ENCODE data around the gene NCAPH2. TPM values are rescaled to one million over a fixed set of nuclear protein-coding genes. Genes with fewer than 3 reads are reported as not detected.

NCAPH2 gene
- total and polyA plus RNA-seq, 2 of the 13 experiments (the other 11 are each of a cell fraction or from before 2014, with no cell fraction given): 28.1 to 64.4 TPM

DNA sequence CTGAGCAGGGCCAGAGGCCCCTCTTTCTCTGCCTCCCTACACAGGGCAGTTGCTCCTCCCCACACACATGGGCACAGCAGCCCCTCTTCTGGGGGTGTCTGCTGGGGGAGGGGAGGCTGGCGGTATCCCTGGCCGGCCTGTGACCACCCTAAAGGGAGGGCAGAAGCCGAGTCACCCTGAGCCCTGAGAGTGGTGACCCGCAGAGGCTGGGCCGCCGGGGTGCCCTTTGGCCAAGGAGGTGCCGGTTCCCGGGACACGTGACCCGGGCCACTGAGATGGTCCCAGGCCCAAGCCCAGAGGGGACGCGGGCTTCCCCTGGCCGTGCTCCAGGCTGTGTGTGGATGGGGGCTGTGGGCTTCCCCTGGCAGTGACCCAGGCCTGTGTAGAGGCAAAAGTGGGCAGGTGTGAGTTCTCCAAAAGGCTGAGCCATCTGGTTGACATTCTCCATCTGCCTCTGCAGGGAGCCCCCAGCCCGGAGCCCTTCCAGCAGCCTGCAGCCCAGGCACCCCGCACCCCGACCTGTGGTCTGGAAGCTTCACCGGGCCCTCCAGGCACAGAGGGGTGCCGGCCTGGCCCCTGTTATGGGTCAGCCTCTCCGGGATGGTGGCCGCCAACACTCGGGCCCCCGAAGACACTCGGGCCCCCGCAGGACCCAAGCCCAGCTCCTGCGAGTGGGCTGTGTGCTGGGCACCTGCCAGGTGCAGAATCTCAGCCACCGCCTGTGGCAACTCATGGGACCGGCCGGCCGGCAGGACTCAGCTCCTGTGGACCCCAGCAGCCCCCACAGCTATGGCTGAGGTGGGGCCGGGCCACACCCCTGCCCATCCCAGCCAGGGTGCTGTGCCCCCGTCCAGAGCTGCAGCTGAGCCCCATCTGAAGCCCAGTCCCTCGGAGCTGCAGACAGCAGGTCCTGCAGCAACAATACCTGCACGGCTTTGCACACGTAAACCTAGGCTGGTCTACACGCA lies 25.6 kb upstream of the NCAPH2 start (continued):
- TF ChIP-seq, protein P1, sequence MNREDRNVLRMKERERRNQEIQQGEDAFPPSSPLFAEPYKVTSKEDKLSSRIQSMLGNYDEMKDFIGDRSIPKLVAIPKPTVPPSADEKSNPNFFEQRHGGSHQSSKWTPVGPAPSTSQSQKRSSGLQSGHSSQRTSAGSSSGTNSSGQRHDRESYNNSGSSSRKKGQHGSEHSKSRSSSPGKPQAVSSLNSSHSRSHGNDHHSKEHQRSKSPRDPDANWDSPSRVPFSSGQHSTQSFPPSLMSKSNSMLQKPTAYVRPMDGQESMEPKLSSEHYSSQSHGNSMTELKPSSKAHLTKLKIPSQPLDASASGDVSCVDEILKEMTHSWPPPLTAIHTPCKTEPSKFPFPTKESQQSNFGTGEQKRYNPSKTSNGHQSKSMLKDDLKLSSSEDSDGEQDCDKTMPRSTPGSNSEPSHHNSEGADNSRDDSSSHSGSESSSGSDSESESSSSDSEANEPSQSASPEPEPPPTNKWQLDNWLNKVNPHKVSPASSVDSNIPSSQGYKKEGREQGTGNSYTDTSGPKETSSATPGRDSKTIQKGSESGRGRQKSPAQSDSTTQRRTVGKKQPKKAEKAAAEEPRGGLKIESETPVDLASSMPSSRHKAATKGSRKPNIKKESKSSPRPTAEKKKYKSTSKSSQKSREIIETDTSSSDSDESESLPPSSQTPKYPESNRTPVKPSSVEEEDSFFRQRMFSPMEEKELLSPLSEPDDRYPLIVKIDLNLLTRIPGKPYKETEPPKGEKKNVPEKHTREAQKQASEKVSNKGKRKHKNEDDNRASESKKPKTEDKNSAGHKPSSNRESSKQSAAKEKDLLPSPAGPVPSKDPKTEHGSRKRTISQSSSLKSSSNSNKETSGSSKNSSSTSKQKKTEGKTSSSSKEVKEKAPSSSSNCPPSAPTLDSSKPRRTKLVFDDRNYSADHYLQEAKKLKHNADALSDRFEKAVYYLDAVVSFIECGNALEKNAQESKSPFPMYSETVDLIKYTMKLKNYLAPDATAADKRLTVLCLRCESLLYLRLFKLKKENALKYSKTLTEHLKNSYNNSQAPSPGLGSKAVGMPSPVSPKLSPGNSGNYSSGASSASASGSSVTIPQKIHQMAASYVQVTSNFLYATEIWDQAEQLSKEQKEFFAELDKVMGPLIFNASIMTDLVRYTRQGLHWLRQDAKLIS (CRISPR knock-in tag; IDR thresholded peaks at IDR 0.05): no peak
- TF ChIP-seq SP4 (CRISPR knock-in tag; IDR thresholded peaks at IDR 0.05): no peak
- TF ChIP-seq, protein P2, sequence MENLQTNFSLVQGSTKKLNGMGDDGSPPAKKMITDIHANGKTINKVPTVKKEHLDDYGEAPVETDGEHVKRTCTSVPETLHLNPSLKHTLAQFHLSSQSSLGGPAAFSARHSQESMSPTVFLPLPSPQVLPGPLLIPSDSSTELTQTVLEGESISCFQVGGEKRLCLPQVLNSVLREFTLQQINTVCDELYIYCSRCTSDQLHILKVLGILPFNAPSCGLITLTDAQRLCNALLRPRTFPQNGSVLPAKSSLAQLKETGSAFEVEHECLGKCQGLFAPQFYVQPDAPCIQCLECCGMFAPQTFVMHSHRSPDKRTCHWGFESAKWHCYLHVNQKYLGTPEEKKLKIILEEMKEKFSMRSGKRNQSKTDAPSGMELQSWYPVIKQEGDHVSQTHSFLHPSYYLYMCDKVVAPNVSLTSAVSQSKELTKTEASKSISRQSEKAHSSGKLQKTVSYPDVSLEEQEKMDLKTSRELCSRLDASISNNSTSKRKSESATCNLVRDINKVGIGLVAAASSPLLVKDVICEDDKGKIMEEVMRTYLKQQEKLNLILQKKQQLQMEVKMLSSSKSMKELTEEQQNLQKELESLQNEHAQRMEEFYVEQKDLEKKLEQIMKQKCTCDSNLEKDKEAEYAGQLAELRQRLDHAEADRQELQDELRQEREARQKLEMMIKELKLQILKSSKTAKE (CRISPR knock-in tag; IDR thresholded peaks at IDR 0.05; ENCODE audit: borderline replicate concordance): no peak
- TF ChIP-seq, protein P3, sequence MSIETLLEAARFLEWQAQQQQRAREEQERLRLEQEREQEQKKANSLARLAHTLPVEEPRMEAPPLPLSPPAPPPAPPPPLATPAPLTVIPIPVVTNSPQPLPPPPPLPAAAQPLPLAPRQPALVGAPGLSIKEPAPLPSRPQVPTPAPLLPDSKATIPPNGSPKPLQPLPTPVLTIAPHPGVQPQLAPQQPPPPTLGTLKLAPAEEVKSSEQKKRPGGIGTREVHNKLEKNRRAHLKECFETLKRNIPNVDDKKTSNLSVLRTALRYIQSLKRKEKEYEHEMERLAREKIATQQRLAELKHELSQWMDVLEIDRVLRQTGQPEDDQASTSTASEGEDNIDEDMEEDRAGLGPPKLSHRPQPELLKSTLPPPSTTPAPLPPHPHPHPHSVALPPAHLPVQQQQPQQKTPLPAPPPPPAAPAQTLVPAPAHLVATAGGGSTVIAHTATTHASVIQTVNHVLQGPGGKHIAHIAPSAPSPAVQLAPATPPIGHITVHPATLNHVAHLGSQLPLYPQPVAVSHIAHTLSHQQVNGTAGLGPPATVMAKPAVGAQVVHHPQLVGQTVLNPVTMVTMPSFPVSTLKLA (IDR thresholded peaks at IDR 0.05): no peak
- no peak; the same call in 1 of the 2 replicates for TF ChIP-seq DMAP1 (CRISPR knock-in tag; IDR thresholded peaks at IDR 0.05)
- TF ChIP-seq, protein P4, sequence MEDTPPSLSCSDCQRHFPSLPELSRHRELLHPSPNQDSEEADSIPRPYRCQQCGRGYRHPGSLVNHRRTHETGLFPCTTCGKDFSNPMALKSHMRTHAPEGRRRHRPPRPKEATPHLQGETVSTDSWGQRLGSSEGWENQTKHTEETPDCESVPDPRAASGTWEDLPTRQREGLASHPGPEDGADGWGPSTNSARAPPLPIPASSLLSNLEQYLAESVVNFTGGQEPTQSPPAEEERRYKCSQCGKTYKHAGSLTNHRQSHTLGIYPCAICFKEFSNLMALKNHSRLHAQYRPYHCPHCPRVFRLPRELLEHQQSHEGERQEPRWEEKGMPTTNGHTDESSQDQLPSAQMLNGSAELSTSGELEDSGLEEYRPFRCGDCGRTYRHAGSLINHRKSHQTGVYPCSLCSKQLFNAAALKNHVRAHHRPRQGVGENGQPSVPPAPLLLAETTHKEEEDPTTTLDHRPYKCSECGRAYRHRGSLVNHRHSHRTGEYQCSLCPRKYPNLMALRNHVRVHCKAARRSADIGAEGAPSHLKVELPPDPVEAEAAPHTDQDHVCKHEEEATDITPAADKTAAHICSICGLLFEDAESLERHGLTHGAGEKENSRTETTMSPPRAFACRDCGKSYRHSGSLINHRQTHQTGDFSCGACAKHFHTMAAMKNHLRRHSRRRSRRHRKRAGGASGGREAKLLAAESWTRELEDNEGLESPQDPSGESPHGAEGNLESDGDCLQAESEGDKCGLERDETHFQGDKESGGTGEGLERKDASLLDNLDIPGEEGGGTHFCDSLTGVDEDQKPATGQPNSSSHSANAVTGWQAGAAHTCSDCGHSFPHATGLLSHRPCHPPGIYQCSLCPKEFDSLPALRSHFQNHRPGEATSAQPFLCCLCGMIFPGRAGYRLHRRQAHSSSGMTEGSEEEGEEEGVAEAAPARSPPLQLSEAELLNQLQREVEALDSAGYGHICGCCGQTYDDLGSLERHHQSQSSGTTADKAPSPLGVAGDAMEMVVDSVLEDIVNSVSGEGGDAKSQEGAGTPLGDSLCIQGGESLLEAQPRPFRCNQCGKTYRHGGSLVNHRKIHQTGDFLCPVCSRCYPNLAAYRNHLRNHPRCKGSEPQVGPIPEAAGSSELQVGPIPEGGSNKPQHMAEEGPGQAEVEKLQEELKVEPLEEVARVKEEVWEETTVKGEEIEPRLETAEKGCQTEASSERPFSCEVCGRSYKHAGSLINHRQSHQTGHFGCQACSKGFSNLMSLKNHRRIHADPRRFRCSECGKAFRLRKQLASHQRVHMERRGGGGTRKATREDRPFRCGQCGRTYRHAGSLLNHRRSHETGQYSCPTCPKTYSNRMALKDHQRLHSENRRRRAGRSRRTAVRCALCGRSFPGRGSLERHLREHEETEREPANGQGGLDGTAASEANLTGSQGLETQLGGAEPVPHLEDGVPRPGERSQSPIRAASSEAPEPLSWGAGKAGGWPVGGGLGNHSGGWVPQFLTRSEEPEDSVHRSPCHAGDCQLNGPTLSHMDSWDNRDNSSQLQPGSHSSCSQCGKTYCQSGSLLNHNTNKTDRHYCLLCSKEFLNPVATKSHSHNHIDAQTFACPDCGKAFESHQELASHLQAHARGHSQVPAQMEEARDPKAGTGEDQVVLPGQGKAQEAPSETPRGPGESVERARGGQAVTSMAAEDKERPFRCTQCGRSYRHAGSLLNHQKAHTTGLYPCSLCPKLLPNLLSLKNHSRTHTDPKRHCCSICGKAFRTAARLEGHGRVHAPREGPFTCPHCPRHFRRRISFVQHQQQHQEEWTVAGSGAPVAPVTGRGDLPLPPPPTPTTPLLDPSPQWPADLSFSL (CRISPR knock-in tag; IDR thresholded peaks at IDR 0.05): no peak
- no peak for TF ChIP-seq ZNF207 (IDR thresholded peaks at IDR 0.05; ENCODE audit: borderline replicate concordance)
- TF ChIP-seq CBX2 (IDR thresholded peaks at IDR 0.05; ENCODE audit: low read depth, low read length): no peak
- no peak for TF ChIP-seq CBX2 (CRISPR knock-in tag; IDR thresholded peaks at IDR 0.05; ENCODE audit: low read depth)
- no peak for TF ChIP-seq SNAI1 (CRISPR knock-in tag; IDR thresholded peaks at IDR 0.05; ENCODE audit: borderline replicate concordance)
- TF ChIP-seq, protein P5, sequence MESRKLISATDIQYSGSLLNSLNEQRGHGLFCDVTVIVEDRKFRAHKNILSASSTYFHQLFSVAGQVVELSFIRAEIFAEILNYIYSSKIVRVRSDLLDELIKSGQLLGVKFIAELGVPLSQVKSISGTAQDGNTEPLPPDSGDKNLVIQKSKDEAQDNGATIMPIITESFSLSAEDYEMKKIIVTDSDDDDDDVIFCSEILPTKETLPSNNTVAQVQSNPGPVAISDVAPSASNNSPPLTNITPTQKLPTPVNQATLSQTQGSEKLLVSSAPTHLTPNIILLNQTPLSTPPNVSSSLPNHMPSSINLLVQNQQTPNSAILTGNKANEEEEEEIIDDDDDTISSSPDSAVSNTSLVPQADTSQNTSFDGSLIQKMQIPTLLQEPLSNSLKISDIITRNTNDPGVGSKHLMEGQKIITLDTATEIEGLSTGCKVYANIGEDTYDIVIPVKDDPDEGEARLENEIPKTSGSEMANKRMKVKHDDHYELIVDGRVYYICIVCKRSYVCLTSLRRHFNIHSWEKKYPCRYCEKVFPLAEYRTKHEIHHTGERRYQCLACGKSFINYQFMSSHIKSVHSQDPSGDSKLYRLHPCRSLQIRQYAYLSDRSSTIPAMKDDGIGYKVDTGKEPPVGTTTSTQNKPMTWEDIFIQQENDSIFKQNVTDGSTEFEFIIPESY (CRISPR knock-in tag; IDR thresholded peaks at IDR 0.05): no peak

Data from HepG2 (cell line).